SU-DHL-6 (cell line): Measurements from ENCODE around the gene SASS6.

ENCODE experiments used
- H2AFZ ChIP-seq: fragments of 200-600 bp; sonication (generic); 2 replicates; pipeline ENCODE4 v1.6.1; 2014; ENCODE audit warnings: low read depth, mild to moderate bottlenecking, moderate library complexity, mixed read lengths, antibody characterized with exemption, low read length; ENCODE audit not compliant: severe bottlenecking
- H3F3A ChIP-seq: fragments of 200-600 bp; shearing (Covaris generic); 2 replicates; pipeline ENCODE4 v1.6.0; 2016; ENCODE audit warnings: antibody characterized with exemption, mild to moderate bottlenecking; ENCODE audit not compliant: insufficient read depth
- H3K27ac ChIP-seq: fragments of 200-600 bp; sonication (generic); 2 replicates; pipeline ENCODE4 v1.5.1; 2016; ENCODE audit warnings: low read depth, mild to moderate bottlenecking, low read length, moderate library complexity, mixed read lengths
- H3K27me3 ChIP-seq: fragments of 200-600 bp; sonication (generic), shearing (Covaris generic); 2 replicates; pipeline ENCODE4 v1.6.0; 2014; ENCODE audit warnings: mild to moderate bottlenecking, low read length
- H3K36me3 ChIP-seq: fragments of 200-600 bp; sonication (generic); 2 replicates; pipeline ENCODE4 v1.6.1; 2014; ENCODE audit warnings: mild to moderate bottlenecking, low read length, mixed read lengths
- H3K4me2 ChIP-seq: fragments of 300-600, 200-600 bp; shearing (Covaris generic), sonication (generic); 2 replicates; pipeline ENCODE4 v1.6.0; 2014; ENCODE audit warnings: low read length, low read depth, mild to moderate bottlenecking; ENCODE audit not compliant: poor library complexity, severe bottlenecking
- H3K4me3 ChIP-seq: fragments of 200-600 bp; sonication (generic); 2 replicates; pipeline ENCODE4 v1.5.1; 2014; ENCODE audit warnings: antibody characterized with exemption, low read length, mild to moderate bottlenecking, mixed read lengths; ENCODE audit not compliant: insufficient read depth, poor library complexity, severe bottlenecking
- H3K79me2 ChIP-seq: fragments of 200-600 bp; sonication (generic); 2 replicates; pipeline ENCODE4 v1.6.1; 2014; ENCODE audit warnings: mild to moderate bottlenecking, low read length, moderate library complexity; ENCODE audit not compliant: insufficient read depth
- H3K9ac ChIP-seq: fragments of 200-600 bp; sonication (generic); 2 replicates; pipeline ENCODE4 v1.7.0; 2014; ENCODE audit warnings: mild to moderate bottlenecking, low read length
- H3K9me2 ChIP-seq: fragments of 200-600 bp; sonication (generic); replicated peaks from 2 replicates; pipeline ENCODE4 v1.6.1; 2014; ENCODE audit warnings: low read length; ENCODE audit not compliant: insufficient read depth
- H3K9me3 ChIP-seq: fragments of 200-600 bp; sonication (generic); 2 replicates; pipeline ENCODE4 v1.6.1; 2014; ENCODE audit warnings: low read length, mixed read lengths; ENCODE audit not compliant: insufficient read depth
- H4K20me1 ChIP-seq: fragments of 200-600 bp; sonication (generic); 2 replicates; pipeline ENCODE4 v1.6.1; 2014; ENCODE audit warnings: low read depth, mild to moderate bottlenecking, antibody characterized with exemption, low read length, moderate library complexity, mixed read lengths
- CTCF ChIP-seq: fragments of 200-600 bp; sonication (generic); IDR thresholded peaks from one replicate; pipeline ENCODE4 v1.5.1; 2017; ENCODE audit warnings: antibody characterized with exemption, mild to moderate bottlenecking, low read length, moderate library complexity; ENCODE audit not compliant: insufficient read depth, poor library complexity, severe bottlenecking
- EZH2phosphoT487 ChIP-seq: fragments of 200-600 bp; sonication (generic), shearing (Covaris generic); conservative IDR thresholded peaks from 2 replicates; pipeline ENCODE4 v1.6.1; 2018; ENCODE audit warnings: mild to moderate bottlenecking, antibody characterized with exemption, low read length, moderate library complexity, mixed read lengths

SASS6 gene

GRCh38 chr1:100038660-100039287, 94.0 kb downstream of the SASS6 start:
- peaks cover 5% of the 10 kb centered on the region for H4K20me1 ChIP-seq
- no peaks in the 10 kb centered on the region for H3K27me3 ChIP-seq
- H3K4me2 ChIP-seq = peak overlapping the region; percentile 90
- H3K27ac ChIP-seq = peak overlapping the region; percentile 84
- H3K4me3 ChIP-seq = peak overlapping the region; percentile 95
- H3K79me2 ChIP-seq = peaks cover 87% of the 10 kb centered on the region
- H3K9me2 ChIP-seq = no peaks in the 10 kb centered on the region
- H3K9me3 ChIP-seq = no peaks in the 10 kb centered on the region
- 0 out of 2 replicates have a peak, but pooled peaks cover 3% of the 10 kb centered on the region for H3K36me3 ChIP-seq
- H2AFZ ChIP-seq = no peak overlapping the region
- H3F3A ChIP-seq = peaks cover 24% of the 10 kb centered on the region; the same call in 1 of the 2 replicates
- H3K9ac ChIP-seq = peak overlapping the region; percentile 84
- TF ChIP-seq EZH2phosphoT487 (no peak), CTCF (no peak)

- no peaks in the 10 kb centered on the region for H3K27me3 ChIP-seq
- H3F3A ChIP-seq = peaks cover 28% of the 10 kb centered on the region; the same call in 1 of the 2 replicates
- H3K9me3 ChIP-seq = no peaks in the 10 kb centered on the region
- H3K9me2 ChIP-seq = no peaks in the 10 kb centered on the region
- H3K4me3 ChIP-seq = peak overlapping the region; percentile 95
- peak overlapping the region; percentile 49 for H2AFZ ChIP-seq
- peaks cover 5% of the 10 kb centered on the region for H4K20me1 ChIP-seq
- peaks cover 81% of the 10 kb centered on the region for H3K79me2 ChIP-seq
- H3K36me3 ChIP-seq = no peaks in the 10 kb centered on the region
- peak overlapping the region; percentile 90 for H3K4me2 ChIP-seq
- TF ChIP-seq EZH2phosphoT487 = no peak
- no peak for TF ChIP-seq CTCF
- peak overlapping the region; percentile 84 for H3K27ac ChIP-seq
- H3K9ac ChIP-seq = peak overlapping the region; percentile 84
Measured at GRCh38 chr1:100037927-100038659, 94.6 kb downstream of the SASS6 start.

GRCh38 chr1:100037656-100037926, 95.1 kb downstream of the SASS6 start:
- Histone ChIP-seq H3K9me3 (no peaks in the 10 kb centered on the region), H3K36me3 (no peaks in the 10 kb centered on the region), H3K4me2 (peak overlapping the region; percentile 90), H3K9me2 (no peaks in the 10 kb centered on the region), H3K79me2 (peaks cover 76% of the 10 kb centered on the region), H3F3A (peaks cover 25% of the 10 kb centered on the region; the same call in 1 of the 2 replicates), H3K27me3 (no peaks in the 10 kb centered on the region), H3K9ac (peak overlapping the region; percentile 84), H4K20me1 (peaks cover 5% of the 10 kb centered on the region; the same call in 1 of the 2 replicates), H3K4me3 (peak overlapping the region; percentile 95), H3K27ac (peak overlapping the region; percentile 84), H2AFZ (peak overlapping the region; percentile 49)
- no peak for TF ChIP-seq CTCF
- TF ChIP-seq EZH2phosphoT487 = no peak
